ENCODE results near the gene TENT4B. TPM values are rescaled to one million over a fixed set of nuclear protein-coding genes. Genes with fewer than 3 reads are reported as not detected.

TENT4B gene
- polyA plus RNA-seq, 1 experiment = 7.2 TPM

- ChIA-PET CTCF (interaction anchor here (1.9 kb wide), 1 partner anchor 9 kb away, joined by 6 read pairs; no protein-coding TSS in a partner anchor), POLR2A (interaction anchor here (0.6 kb wide), 1 partner anchor 20 kb away, joined by 3 read pairs; no protein-coding TSS in a partner anchor)
- no peak for DNase-seq (ENCODE audit: low read depth)
Measured at GRCh38 chr16:50271148-50272041, 118.3 kb downstream of the TENT4B start.

GRCh38 chr16:50272111-50272571, 119.0 kb downstream of the TENT4B start:
- 0 out of 2 replicates have a peak, but pooled peaks cover 1% of the 10 kb centered on the region for H3K36me3 ChIP-seq (ENCODE audit: control insufficient read depth, insufficient read depth, low read length)
- TF ChIP-seq, protein P1, sequence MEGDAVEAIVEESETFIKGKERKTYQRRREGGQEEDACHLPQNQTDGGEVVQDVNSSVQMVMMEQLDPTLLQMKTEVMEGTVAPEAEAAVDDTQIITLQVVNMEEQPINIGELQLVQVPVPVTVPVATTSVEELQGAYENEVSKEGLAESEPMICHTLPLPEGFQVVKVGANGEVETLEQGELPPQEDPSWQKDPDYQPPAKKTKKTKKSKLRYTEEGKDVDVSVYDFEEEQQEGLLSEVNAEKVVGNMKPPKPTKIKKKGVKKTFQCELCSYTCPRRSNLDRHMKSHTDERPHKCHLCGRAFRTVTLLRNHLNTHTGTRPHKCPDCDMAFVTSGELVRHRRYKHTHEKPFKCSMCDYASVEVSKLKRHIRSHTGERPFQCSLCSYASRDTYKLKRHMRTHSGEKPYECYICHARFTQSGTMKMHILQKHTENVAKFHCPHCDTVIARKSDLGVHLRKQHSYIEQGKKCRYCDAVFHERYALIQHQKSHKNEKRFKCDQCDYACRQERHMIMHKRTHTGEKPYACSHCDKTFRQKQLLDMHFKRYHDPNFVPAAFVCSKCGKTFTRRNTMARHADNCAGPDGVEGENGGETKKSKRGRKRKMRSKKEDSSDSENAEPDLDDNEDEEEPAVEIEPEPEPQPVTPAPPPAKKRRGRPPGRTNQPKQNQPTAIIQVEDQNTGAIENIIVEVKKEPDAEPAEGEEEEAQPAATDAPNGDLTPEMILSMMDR (IDR thresholded peaks at IDR 0.05; ENCODE audit: insufficient read depth, low read depth, low read length) = no peak
- CTCF ChIA-PET = interaction anchor here (1.1 to 1.9 kb wide), 2 partner anchors 9 to 13 kb away, joined by 3 to 6 read pairs; no protein-coding TSS in a partner anchor
- DNase-seq (ENCODE audit: low read depth) = no peak
- no peak overlapping the region for H3K4me3 ChIP-seq (ENCODE audit: low read depth, low read length)
- no peaks in the 10 kb centered on the region for H3K27me3 ChIP-seq (ENCODE audit: control insufficient read depth, insufficient read depth, low read length)
- POLR2A ChIA-PET = interaction anchor here (0.6 kb wide), 1 partner anchor 52 kb away, joined by 4 read pairs; no protein-coding TSS in a partner anchor

More at GRCh38 chr16:50271148-50272041, 118.3 kb downstream of the TENT4B start:
- TF ChIP-seq, protein P1 (IDR thresholded peaks at IDR 0.05; ENCODE audit: insufficient read depth, low read depth, low read length) = no peak
- 0 out of 2 replicates have a peak, but pooled peaks cover 1% of the 10 kb centered on the region for H3K36me3 ChIP-seq (ENCODE audit: control insufficient read depth, insufficient read depth, low read length)
- H3K4me3 ChIP-seq (ENCODE audit: low read depth, low read length) = no peak overlapping the region
- no peaks in the 10 kb centered on the region for H3K27me3 ChIP-seq (ENCODE audit: control insufficient read depth, insufficient read depth, low read length)

GRCh38 chr16:50272687-50273381, 119.7 kb downstream of the TENT4B start:
- CTCF ChIA-PET = interaction anchor here (1.1 to 1.8 kb wide), 2 partner anchors 13 to 54 kb away, joined by 3 to 6 read pairs; no protein-coding TSS in a partner anchor
- POLR2A ChIA-PET = interaction anchor here (0.6 kb wide), 1 partner anchor 52 kb away, joined by 4 read pairs; no protein-coding TSS in a partner anchor
- DNase-seq (ENCODE audit: low read depth) = no peak
- Histone ChIP-seq H3K27me3 (ENCODE audit: control insufficient read depth, insufficient read depth, low read length) (no peaks in the 10 kb centered on the region), H3K36me3 (ENCODE audit: control insufficient read depth, insufficient read depth, low read length) (0 out of 2 replicates have a peak, but pooled peaks cover 1% of the 10 kb centered on the region), H3K4me3 (ENCODE audit: low read depth, low read length) (no peak overlapping the region)
- TF ChIP-seq, protein P1 (IDR thresholded peaks at IDR 0.05; ENCODE audit: insufficient read depth, low read depth, low read length) = no peak

DNA sequence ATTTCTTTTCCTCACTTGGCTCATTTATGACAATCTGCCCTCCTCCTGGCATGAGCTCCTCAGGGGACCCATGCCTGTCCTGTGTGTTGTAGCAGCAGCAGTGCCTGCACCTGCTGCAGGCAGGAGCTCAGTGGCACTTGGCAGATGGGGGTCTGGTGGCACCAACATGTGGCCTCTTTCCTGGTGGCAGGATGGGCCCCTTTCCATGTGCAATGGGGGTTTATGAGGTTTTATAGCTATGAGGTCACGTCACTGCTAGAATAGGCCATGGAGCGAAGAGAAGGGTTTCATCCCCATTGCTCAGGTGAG, 120.2 kb downstream of the TENT4B start:
- H3K36me3 ChIP-seq (ENCODE audit: control insufficient read depth, insufficient read depth, low read length) = 0 out of 2 replicates have a peak, but pooled peaks cover 1% of the 10 kb centered on the region
- CTCF ChIA-PET = interaction anchor here (1.8 kb wide), 1 partner anchor 53 kb away, joined by 6 read pairs; no protein-coding TSS in a partner anchor
- POLR2A ChIA-PET = no interaction called here

More for the DNA sequence above, 120.2 kb downstream of the TENT4B start:
- TF ChIP-seq, protein P1 (IDR thresholded peaks at IDR 0.05; ENCODE audit: insufficient read depth, low read depth, low read length) = no peak
- no peak for DNase-seq (ENCODE audit: low read depth)
- no peaks in the 10 kb centered on the region for H3K27me3 ChIP-seq (ENCODE audit: control insufficient read depth, insufficient read depth, low read length)
- no peak overlapping the region for H3K4me3 ChIP-seq (ENCODE audit: low read depth, low read length)

All from BJ (cell line).